Measurements from ENCODE around the gene ALDOC. TPM values are rescaled to one million over a fixed set of nuclear protein-coding genes. Genes with fewer than 3 reads are reported as not detected.

Gene ALDOC
- total and polyA plus RNA-seq, 2 of the 13 experiments (the other 11 are each of a cell fraction or from before 2014, with no cell fraction given), result 15.4 to 60.9 TPM

- Histone ChIP-seq H3K4me1 (ENCODE audit: insufficient read depth, low read length) (peaks cover 26% of the 10 kb centered on the region), H2AFZ (ENCODE audit: low read length) (no peak overlapping the region), H3K4me2 (ENCODE audit: low read depth, low read length) (no peak overlapping the region), H3K27ac (ENCODE audit: extremely low read length, insufficient read depth, low read length) (no peak overlapping the region), H3K9ac (ENCODE audit: insufficient read depth, low read depth, low read length) (no peak overlapping the region), H3K27me3 (ENCODE audit: control insufficient read depth in 1 of 2, insufficient read depth in 2 of 2, low read length in 2 of 2) (no peaks in the 10 kb centered on the region), H3K36me3 (replicated peaks in 1 of 2; ENCODE audit: control insufficient read depth in 1 of 2, insufficient read depth in 2 of 2, low read length in 2 of 2) (peaks cover 32 to 66% of the 10 kb centered on the region in 2 experiments), H3K79me2 (ENCODE audit: insufficient read depth, low read length) (peaks cover 4% of the 10 kb centered on the region), H3K4me3 (replicated peaks in 1 of 3; ENCODE audit: insufficient read depth in 1 of 3, low read depth in 2 of 3, low read length in 3 of 3) (no peak overlapping the region), H3K9me3 (ENCODE audit: low read length) (no peaks in the 10 kb centered on the region), H4K20me1 (ENCODE audit: insufficient read depth, low read length) (no peaks in the 10 kb centered on the region)
- POLR2A ChIA-PET, result no interaction called here
- intact Hi-C loops (cut with micrococcal nuclease; ENCODE audit: unreplicated experiment), result no loop called here
- in situ Hi-C loops (cut with HindIII; ENCODE audit: extremely low pct_ligation_motif_present, low pct_unique_long_range_greater_than_20kb), result no loop called here
- FAIRE-seq (no peak), ATAC-seq (no peak), DNase-seq (ENCODE audit: low spot score) (no peak)
- no TSS peak for BruUV-seq (replicated peaks)
- CTCF ChIA-PET (ENCODE audit: low intra/inter-chr PET ratio, low total read pairs), result no interaction called here
- TF ChIP-seq GZF1 (CRISPR knock-in tag; IDR thresholded peaks at IDR 0.05), result no peak
- TF ChIP-seq MNT (IDR thresholded peaks at IDR 0.05), result no peak
- no peak for TF ChIP-seq ZNF446 (CRISPR knock-in tag; IDR thresholded peaks at IDR 0.05)
- TF ChIP-seq ZNF784 (CRISPR knock-in tag; IDR thresholded peaks at IDR 0.05; ENCODE audit: borderline replicate concordance), result no peak
- TF ChIP-seq MED1 (CRISPR knock-in tag; IDR thresholded peaks at IDR 0.05), result no peak
- no peak for TF ChIP-seq SP1 (IDR thresholded peaks at IDR 0.05)
- TF ChIP-seq SP1 (CRISPR knock-in tag; IDR thresholded peaks at IDR 0.05), result no peak
- TF ChIP-seq TARDBP (CRISPR knock-in tag; IDR thresholded peaks at IDR 0.05), result no peak
- no peak for TF ChIP-seq TERF1 (CRISPR knock-in tag; IDR thresholded peaks at IDR 0.05)
- TF ChIP-seq ZGPAT (CRISPR knock-in tag; IDR thresholded peaks at IDR 0.05), result no peak
- no peak for TF ChIP-seq ZSCAN30 (CRISPR knock-in tag; IDR thresholded peaks at IDR 0.05)
- no peak for TF ChIP-seq KLF13 (CRISPR knock-in tag; IDR thresholded peaks at IDR 0.05)
- TF ChIP-seq GATA4 (IDR thresholded peaks at IDR 0.05; ENCODE audit: borderline replicate concordance, low read depth), result no peak
- WGBS (ENCODE audit: low lambda C conversion rate), result 92% methylated on average over 4 of the region's 4 CpGs
Observed at GRCh38 chr17:28579526-28579925, 2.8 kb upstream of the ALDOC start.
